Right lobe of liver (tissue), 4 donors: ENCODE results near the gene RHOD.
A peak's percentile ranks its signal among the peaks of the same experiment; 100 is the strongest.

ENCODE experiments used
- POLR2A ChIP-seq: fragments of 450-650 bp; IDR thresholded peaks from one replicate; pipeline ENCODE4 v1.6.1; 2017; ENCODE audit warnings: antibody characterized with exemption, mild to moderate bottlenecking
- TF ChIP-seq, protein P1 (sequence below), 4 donors: fragments of 200-600 bp in 3 of 4; fragments of 450-650 bp in 1 of 4; IDR thresholded peaks; one replicate each; pipeline versions ENCODE4 v1.5.1 to v1.8.0; 2016 to 2022; ENCODE audit warnings: antibody characterized with exemption in 4 of 4, mild to moderate bottlenecking in 2 of 4
- donor health status: DM: no; HTN: no; CAD: no.
- donor health status: DM: no; HTN: no; CAD: no.
- donor health status: DM: no; HTN: yes; CAD: no.

GRCh38 chr11:67060111-67060522 lies 3.5 kb downstream of the RHOD start:
- TF ChIP-seq, protein P1, sequence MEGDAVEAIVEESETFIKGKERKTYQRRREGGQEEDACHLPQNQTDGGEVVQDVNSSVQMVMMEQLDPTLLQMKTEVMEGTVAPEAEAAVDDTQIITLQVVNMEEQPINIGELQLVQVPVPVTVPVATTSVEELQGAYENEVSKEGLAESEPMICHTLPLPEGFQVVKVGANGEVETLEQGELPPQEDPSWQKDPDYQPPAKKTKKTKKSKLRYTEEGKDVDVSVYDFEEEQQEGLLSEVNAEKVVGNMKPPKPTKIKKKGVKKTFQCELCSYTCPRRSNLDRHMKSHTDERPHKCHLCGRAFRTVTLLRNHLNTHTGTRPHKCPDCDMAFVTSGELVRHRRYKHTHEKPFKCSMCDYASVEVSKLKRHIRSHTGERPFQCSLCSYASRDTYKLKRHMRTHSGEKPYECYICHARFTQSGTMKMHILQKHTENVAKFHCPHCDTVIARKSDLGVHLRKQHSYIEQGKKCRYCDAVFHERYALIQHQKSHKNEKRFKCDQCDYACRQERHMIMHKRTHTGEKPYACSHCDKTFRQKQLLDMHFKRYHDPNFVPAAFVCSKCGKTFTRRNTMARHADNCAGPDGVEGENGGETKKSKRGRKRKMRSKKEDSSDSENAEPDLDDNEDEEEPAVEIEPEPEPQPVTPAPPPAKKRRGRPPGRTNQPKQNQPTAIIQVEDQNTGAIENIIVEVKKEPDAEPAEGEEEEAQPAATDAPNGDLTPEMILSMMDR (IDR thresholded peaks at IDR 0.05) = peak in 1 of 4 donors; percentile 18
- no peak for TF ChIP-seq POLR2A
